GM18907 (cell line): ENCODE measurements around the gene CCNDBP1.

Experiments used
- ATAC-seq: cut with Tn5 transposase; IDR thresholded peaks from one replicate; pipeline ENCODE4 v1.9.1; 2021; ENCODE audit warnings: mild to moderate bottlenecking, moderate library complexity; ENCODE audit not compliant: unreplicated experiment

CCNDBP1 gene

DNA sequence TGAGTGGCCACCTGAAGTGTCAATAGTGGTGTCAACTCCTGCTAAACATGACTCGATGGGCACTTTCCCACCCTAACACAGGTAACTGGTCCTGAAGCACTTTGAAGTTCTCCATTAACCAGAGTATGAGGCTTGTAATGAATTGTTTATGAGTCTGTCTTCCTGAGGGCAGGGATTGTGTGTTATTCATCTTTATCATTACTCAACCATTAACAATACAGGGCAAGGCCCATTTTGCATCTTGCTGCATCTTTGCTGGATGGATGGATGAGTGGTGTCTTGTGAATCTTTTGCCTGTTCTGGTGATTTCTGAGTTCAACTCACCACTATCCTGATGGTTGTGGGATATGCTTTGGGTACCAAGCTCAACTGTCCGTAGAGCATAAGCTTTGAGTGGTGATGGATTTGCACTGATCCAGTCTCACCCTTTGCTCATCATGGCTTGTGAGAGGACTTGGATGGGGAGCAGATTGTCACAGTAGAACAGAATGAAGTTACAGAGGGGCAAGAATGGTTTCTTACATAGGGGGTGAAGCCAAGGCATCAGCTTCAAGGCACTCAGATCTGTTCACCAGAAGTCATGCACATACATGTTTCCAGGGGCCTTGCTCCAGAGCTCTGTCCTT is 57.9 kb downstream of the CCNDBP1 start:
- ATAC-seq = no peak

DNA sequence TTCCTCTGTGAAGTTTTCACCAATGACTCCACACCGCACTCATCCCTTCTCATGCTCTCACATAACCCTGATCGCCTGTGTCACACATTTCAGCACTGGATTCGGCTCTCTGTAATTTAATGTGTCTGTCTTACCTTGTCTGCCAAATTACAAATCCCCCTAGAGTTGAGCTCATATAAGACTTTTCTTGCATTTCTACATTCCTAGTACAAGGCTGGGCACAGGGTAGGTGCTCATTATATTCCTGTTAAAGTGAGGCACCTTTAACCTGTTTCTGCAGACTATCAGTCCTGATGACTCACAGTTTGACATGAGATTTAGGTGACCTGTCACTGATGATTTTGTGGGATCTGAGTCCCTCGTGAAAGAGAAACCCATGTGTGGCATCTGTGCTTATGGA is 58.9 kb downstream of the CCNDBP1 start:
- ATAC-seq = no peak

- no peak for ATAC-seq
Measured at GRCh38 chr15:43246261-43246774, 61.1 kb downstream of the CCNDBP1 start.
